CD4-positive, alpha-beta T cell treated with Interferon gamma for 1 hour (primary cell): ENCODE results near the gene FOXF1.

Experiments
- DNase-seq: peaks from one replicate; pipeline ENCODE4 v3.0.0-alpha.2; 2020

FOXF1 gene

DNA sequence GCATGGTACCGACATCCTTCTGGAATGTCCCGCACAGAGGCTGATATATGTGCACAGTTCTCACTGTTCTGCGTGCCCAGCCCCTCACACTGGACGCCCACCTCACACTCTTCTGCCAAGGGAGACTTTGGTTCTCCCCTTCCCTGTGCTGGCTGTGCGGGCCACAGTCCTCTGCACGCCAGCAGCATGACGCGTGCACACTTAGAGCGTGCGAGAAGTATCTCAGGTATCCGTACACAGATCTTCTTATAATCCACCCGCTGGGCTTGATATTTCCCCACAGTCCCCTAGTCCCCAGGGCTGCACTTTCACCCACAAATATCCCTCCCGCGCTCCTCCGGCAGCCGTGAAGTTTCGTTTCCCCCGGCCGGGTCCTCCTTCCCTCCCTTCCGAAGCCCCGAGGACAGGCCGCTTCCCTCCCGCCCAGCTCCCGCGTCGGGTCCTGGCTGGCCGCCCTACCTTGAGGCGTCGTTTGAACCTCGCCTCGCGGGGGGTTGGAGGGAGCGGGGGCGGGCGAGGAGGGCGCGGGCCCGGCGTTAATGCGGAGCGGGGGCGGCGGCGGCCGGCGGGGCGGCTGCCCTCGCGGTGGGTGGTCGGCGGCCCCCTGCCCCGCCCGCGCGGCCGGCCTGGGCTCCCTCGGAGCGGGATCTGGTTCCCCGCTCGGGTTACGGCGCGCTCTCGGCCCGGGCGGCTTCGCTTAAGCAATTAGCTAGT lies 5.0 kb upstream of the FOXF1 start:
- no peak for DNase-seq

- DNase-seq, result no peak
Measured at GRCh38 chr16:86505899-86506864, 4.1 kb upstream of the FOXF1 start.

- no peak for DNase-seq
Measured at GRCh38 chr16:86507173-86508027, 2.9 kb upstream of the FOXF1 start.

DNA sequence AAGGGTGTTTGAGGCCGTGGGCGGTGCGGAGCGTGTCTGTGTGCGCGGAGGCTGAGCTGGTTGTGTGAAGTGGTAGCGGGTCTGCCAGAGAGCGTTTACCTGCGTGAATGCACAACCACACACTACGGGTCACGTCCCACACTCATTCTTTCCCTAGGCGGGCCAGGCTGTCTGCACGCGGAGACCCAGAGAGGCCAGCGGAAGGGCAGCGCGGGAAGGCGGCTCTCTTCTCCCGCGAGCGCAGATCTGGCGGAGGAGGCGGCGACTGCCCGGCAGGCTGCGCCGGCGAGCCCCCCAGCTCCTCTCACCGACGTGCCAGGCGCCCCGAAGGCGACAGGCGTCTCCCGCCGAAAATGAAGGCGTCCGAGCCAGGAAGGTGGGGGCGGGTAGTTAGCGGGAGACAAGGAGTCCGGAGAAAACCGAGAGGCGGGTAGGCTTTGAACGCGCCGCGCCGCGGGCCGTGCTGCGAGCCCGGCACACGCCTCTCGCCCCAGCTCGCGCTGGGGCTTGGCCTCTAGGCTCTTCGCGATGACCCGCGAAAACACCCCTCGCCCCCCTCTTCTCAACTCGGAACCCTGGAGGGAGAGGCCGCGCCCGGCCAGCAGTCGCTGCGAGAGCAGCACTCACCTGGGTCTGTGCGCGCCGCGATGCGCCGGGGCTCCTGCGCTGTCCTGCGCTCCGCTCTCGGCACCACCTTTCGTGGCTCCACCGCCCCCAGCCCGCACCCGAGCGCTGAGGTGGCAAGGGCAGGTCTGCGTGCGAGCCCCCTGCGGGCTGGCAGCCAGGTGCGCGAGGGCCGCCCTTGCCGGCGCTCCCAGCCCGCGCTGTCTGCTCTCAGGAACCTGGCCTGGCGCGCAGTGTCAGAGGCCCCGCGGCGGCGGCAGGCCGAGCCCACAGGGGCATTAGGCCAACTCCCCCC lies 2.0 kb upstream of the FOXF1 start:
- no peak for DNase-seq

- no peak for DNase-seq
Measured at GRCh38 chr16:86508947-86509758, 1.2 kb upstream of the FOXF1 start.

GRCh38 chr16:86509759-86510464 lies 415 bp upstream of the FOXF1 start:
- no peak for DNase-seq

GRCh38 chr16:86511317-86512161 lies 1.2 kb downstream of the FOXF1 start:
- DNase-seq, result no peak

DNA sequence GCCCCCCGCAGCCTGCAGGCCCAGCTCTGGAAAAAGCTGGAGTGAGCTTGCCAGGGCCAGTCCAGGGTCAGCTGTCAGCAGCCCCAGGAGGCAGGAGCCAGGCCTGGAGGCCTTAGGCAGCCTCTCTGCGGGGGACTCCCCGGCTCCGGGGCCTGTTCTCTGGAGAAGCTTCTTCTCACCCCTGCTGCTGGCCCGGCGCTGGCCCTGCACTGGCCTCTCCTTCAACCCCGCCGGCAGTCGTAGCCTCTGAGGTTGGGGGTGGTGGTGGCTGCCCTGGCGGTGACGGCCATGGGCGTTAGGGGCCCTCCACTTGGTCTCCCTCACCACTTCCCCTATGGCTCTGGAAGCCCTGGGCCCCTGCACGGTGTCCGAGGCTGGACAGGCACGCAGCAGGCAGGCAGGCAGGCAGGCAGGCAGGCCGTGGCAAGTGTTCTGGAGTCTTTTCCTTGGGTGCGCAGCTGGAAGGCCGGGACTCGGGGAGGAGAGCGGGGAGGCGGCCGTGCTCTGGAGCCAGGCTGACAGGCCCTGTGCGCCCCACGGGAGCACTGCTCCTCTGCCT lies 2.1 kb downstream of the FOXF1 start:
- no peak for DNase-seq

- no peak for DNase-seq
Measured at GRCh38 chr16:86512860-86513470, 2.6 kb downstream of the FOXF1 start.

DNA sequence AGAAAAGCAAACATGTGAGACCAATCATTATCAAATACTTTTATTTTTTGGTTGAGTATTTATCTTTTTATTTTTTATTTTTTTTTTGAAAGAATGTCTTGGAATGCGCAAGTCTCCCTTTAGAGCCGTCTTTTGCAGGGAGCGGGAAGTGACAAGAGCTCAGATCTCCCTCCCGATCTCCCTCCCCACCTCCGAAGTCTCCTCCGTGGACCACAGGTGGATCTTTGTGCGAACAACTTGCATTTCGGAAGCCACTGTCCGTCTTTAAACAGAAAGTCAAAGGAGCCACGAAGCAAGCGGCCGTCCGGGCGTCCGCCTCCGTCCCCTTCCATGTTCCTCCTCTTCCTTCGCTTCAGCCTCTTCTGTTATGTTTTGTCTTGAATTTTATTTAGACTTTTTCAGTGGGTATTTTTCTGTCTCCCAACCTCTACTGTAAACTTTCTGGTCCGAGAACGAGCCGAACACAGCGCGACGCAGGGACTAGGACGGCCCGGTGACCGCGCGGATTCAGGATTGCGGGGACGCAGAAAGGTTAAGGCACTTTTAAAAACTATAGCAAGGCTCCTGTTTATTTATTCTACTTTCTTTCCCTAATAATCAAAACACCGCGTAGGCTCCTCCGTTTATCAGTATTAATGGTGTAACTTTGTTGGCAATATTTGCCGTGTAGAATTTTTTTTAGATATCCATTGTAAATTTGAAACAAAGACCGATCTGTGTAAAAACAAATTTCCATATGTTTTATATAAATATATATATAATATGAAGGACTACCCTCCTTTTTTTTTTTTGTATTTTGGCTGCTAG lies 3.3 kb downstream of the FOXF1 start:
- DNase-seq, result no peak

DNA sequence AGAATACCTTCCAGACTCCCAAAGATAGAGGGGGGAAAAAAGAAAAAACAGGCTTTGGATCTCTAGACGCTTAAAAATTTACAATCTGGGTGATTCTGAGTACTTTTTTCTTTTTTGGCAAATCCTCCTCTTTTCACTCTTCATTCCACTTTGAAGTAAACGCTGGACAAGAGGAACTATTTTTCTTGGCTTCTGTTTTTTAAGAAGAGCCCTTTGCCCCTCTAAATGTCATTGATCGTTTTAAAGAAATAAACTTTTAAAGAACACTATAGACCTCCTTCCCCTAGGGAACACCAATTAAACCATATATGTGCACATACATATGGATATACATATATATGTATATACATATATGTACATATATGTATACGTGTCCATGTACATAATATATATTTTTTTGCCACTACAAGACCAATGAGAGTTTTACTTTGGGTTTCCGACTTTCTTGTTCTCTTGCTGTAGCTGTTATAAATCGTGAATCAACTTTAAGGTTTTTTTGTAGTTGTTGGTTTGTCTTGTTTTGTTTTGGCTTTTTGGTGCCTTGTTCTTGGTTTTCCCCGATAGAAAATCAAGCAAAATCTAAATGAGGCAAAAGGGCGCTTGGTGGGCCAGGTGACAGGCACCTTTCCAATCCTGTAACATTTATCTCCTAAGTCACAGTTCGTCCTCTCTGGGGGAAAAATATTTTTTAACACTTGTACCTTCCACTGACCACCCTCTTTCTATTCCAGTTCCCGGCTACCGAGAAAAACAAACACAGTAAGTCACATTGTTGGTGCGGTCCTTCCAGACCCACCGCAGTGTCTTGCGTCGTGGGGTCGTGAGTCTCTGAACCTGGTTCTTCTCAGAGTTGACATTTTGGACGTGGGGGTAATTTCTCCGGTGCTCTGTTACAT lies 4.4 kb downstream of the FOXF1 start:
- no peak for DNase-seq

DNA sequence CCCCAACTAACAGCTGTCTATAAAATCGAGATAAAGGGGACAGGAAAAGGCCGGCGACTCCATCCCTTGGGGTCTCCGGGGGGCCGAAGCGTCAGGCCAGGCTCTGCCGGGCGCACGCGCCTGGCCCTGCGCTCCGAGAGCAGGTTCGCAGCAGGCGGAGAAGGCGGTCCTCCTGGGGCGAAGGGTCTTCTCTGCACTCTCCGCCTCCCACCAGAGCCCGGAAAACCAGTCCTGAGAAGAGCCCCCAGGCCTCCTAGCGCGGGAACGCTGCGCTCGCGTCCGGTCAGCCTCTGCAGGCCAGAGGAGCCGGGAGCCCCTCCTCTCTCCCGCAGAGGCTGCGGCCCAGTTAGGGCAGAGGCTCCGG lies 5.1 kb downstream of the FOXF1 start:
- DNase-seq, result no peak

DNA sequence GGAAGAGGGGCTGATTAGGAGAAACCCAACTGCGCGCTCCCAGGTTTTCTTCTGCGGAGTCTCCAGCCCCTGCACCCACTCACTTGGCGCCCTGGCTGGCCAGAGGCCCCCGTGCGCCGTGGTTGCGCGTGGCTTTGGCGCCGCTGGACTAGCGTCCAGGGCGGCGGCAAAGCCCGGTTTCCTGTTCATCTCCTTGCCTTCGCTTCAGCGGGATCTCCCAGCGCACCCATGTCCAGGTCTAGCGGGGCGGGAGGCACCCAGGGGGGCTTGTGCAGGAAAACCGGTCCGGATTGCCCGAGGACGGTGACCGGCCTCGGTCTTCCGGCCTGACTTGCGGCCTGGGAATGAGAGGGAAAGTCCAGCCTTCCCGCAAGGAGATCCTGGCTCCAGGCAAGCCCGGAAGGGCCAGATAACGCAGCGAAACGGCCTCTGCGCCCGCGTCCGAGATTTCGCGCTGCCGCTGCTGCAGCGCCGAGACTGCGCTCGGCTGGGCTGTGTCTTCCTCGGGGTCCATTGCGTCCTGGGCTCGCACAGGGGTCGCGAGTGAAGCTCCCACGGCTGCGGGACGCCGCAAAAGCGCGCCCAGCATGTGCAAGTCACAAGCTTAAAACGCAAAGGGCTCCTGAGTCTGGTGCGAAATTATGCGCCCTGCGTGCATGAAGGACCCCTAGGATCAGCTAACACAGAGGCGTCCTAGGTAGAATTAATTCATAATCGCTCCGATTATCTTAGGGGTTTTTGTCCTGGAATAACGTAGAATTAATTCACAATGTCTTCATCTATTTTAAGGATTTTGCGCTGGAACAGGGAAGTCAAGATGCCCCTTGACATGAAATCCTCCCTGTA lies 5.7 kb downstream of the FOXF1 start:
- no peak for DNase-seq

GRCh38 chr16:86516623-86517003 lies 6.3 kb downstream of the FOXF1 start:
- no peak for DNase-seq

DNA sequence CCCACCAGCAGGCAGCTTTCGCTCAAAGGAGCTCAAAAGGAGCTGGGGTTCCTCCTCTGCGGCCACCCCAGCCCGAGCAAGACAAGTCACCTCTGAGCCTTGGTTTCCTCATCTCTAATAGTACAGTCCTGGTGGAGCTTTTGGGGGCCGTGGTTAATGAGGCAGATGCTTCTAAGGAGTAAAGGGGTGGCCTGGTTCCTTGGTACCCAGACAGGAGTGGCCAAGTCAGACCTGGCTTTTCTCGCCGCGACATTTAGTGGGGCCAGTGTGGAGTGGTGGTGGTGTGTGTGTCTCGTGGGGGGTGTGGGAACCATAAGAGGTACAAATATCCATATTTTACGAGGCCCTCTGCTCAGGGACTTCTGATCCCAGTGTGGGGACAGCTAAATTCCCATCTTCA lies 6.7 kb downstream of the FOXF1 start:
- no peak for DNase-seq
